Measurements from ENCODE around the gene TAF1. TPM values are rescaled to one million over a fixed set of nuclear protein-coding genes. Genes with fewer than 3 reads are reported as not detected.
"Not testable (repeated sequence)": the region's sequence is repeated elsewhere in the genome, so short reads cannot be mapped to it uniquely, and the experiment has no call there.

The TAF1 gene, protein sequence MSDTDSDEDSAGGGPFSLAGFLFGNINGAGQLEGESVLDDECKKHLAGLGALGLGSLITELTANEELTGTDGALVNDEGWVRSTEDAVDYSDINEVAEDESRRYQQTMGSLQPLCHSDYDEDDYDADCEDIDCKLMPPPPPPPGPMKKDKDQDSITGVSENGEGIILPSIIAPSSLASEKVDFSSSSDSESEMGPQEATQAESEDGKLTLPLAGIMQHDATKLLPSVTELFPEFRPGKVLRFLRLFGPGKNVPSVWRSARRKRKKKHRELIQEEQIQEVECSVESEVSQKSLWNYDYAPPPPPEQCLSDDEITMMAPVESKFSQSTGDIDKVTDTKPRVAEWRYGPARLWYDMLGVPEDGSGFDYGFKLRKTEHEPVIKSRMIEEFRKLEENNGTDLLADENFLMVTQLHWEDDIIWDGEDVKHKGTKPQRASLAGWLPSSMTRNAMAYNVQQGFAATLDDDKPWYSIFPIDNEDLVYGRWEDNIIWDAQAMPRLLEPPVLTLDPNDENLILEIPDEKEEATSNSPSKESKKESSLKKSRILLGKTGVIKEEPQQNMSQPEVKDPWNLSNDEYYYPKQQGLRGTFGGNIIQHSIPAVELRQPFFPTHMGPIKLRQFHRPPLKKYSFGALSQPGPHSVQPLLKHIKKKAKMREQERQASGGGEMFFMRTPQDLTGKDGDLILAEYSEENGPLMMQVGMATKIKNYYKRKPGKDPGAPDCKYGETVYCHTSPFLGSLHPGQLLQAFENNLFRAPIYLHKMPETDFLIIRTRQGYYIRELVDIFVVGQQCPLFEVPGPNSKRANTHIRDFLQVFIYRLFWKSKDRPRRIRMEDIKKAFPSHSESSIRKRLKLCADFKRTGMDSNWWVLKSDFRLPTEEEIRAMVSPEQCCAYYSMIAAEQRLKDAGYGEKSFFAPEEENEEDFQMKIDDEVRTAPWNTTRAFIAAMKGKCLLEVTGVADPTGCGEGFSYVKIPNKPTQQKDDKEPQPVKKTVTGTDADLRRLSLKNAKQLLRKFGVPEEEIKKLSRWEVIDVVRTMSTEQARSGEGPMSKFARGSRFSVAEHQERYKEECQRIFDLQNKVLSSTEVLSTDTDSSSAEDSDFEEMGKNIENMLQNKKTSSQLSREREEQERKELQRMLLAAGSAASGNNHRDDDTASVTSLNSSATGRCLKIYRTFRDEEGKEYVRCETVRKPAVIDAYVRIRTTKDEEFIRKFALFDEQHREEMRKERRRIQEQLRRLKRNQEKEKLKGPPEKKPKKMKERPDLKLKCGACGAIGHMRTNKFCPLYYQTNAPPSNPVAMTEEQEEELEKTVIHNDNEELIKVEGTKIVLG (N-terminal part only)
- total RNA-seq, result 10 to 100 TPM; 51.5 to 59.3 TPM

GRCh38 chrX:71365875-71366673, at the start of gene TAF1:
Gene TAF1 (plus strand): TSS chrX:71366357. CDS start chrX:71366375, 18 bp downstream.
- Mint-ChIP-seq H3K36me3 (ENCODE audit: insufficient read depth in 2 of 2) (peaks cover 16 to 17% of the 10 kb centered on the region in 2 donors), H3K4me1 (ENCODE audit: low read depth) (peaks cover 29% of the 10 kb centered on the region), H3K9me3 (no peaks in the 10 kb centered on the region), H3K27ac (peak within 1 kb of the TSS; percentile 97), H3K4me3 (peak within 1 kb of the TSS; percentile 97 to 99), H3K27me3 (ENCODE audit: low read depth) (no peaks in the 10 kb centered on the region)
- ATAC-seq (replicated peaks in 1 of 2) (peak; percentile 91 to 92), DNase-seq (peak; percentile 87 to 93)

GRCh38 chrX:71316959-71317358, 49.2 kb upstream of the TAF1 start:
- not testable (repeated sequence) for H3K4me3 Mint-ChIP-seq; H3K27me3 Mint-ChIP-seq (ENCODE audit: low read depth); DNase-seq; H3K36me3 Mint-ChIP-seq (ENCODE audit: insufficient read depth in 2 of 2); H3K4me1 Mint-ChIP-seq (ENCODE audit: low read depth); ATAC-seq (replicated peaks in 1 of 2); H3K27ac Mint-ChIP-seq; H3K9me3 Mint-ChIP-seq

- Mint-ChIP-seq H3K4me3 (no peak overlapping the region), H3K4me1 (ENCODE audit: low read depth) (no peaks in the 10 kb centered on the region), H3K27ac (no peak overlapping the region), H3K9me3 (no peaks in the 10 kb centered on the region), H3K27me3 (ENCODE audit: low read depth) (no peaks in the 10 kb centered on the region), H3K36me3 (ENCODE audit: insufficient read depth in 2 of 2) (peaks cover 0 to 7% of the 10 kb centered on the region in 2 donors)
- DNase-seq (no peak), ATAC-seq (replicated peaks in 1 of 2) (no peak)
These were observed 46.0 kb upstream of the TAF1 start for GRCh38 chrX:71320126-71320525.

GRCh38 chrX:71321731-71322130, 44.4 kb upstream of the TAF1 start:
- Mint-ChIP-seq H3K4me1 (ENCODE audit: low read depth) (no peaks in the 10 kb centered on the region), H3K9me3 (peaks cover 2% of the 10 kb centered on the region in 2 donors), H3K27ac (no peak overlapping the region), H3K36me3 (ENCODE audit: insufficient read depth in 2 of 2) (peaks cover 2 to 9% of the 10 kb centered on the region in 2 donors), H3K4me3 (no peak overlapping the region), H3K27me3 (ENCODE audit: low read depth) (no peaks in the 10 kb centered on the region)
- DNase-seq (no peak), ATAC-seq (replicated peaks in 1 of 2) (no peak)

DNA sequence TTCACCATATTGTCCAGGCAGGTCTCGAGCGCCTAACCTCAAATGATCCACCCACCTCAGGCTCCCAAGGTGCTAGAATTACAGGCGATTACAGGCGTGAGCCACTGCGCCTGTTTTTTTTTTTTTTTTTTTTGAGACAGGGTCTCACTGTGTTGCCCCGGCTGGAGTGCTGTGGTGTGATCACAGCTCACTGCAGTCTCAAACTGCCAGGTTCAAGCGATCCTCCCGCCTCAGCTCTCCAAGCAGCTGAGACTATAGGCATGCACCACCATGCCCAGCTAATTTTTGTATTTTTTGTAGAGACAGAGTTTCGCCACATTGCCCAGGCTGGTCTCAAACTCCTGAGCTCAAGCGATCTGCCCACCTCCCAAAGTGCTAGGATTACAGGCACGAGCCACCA, 41.7 kb upstream of the TAF1 start:
- not testable (repeated sequence) for ATAC-seq (replicated peaks in 1 of 2); H3K27me3 Mint-ChIP-seq (ENCODE audit: low read depth); H3K4me1 Mint-ChIP-seq (ENCODE audit: low read depth); DNase-seq; H3K9me3 Mint-ChIP-seq; H3K27ac Mint-ChIP-seq; H3K4me3 Mint-ChIP-seq
- peaks cover 3 to 17% of the 10 kb centered on the region in 2 donors for H3K36me3 Mint-ChIP-seq (ENCODE audit: insufficient read depth in 2 of 2)

DNA sequence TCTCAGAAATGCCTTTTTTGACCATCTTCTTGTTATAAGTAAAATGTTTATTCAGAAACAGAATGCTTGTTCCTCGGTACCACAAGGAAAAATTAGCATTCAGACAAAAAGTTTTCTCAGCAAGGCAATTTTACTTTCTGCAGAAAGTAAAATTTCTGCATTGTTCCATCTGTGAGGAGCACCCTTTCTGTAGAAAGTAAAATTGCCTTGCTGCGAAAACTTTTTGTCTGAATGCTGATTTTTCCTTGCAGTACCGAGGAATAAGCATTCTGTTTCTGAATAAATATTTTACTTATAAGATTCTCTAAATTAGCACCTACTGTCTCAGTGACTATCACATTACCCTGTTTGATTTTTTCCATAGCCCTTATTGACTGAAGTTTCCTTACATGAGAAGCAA, 39.8 kb upstream of the TAF1 start:
- Mint-ChIP-seq H3K27me3 (ENCODE audit: low read depth) (no peaks in the 10 kb centered on the region), H3K4me1 (ENCODE audit: low read depth) (no peaks in the 10 kb centered on the region), H3K4me3 (no peak overlapping the region), H3K9me3 (peaks cover 3 to 7% of the 10 kb centered on the region in 2 donors), H3K27ac (no peak overlapping the region), H3K36me3 (ENCODE audit: insufficient read depth in 2 of 2) (peaks cover 3 to 22% of the 10 kb centered on the region in 2 donors)
- ATAC-seq (replicated peaks in 1 of 2), result no peak
- no peak for DNase-seq

- not testable (repeated sequence) for H3K27me3 Mint-ChIP-seq (ENCODE audit: low read depth); H3K4me1 Mint-ChIP-seq (ENCODE audit: low read depth)
These were observed 16.9 kb upstream of the TAF1 start for GRCh38 chrX:71349151-71349665.

GRCh38 chrX:71349867-71350266, 16.3 kb upstream of the TAF1 start:
- not testable (repeated sequence) for H3K27ac Mint-ChIP-seq; H3K4me3 Mint-ChIP-seq; H3K9me3 Mint-ChIP-seq; DNase-seq; H3K4me1 Mint-ChIP-seq (ENCODE audit: low read depth); H3K36me3 Mint-ChIP-seq (ENCODE audit: insufficient read depth in 2 of 2); H3K27me3 Mint-ChIP-seq (ENCODE audit: low read depth)
- peak in 1 of 2 donors; percentile 32 for ATAC-seq (replicated peaks in 1 of 2)

More at GRCh38 chrX:71349151-71349665, 16.9 kb upstream of the TAF1 start:
- not testable (repeated sequence) for ATAC-seq (replicated peaks in 1 of 2); DNase-seq; H3K9me3 Mint-ChIP-seq; H3K36me3 Mint-ChIP-seq (ENCODE audit: insufficient read depth in 2 of 2); H3K4me3 Mint-ChIP-seq; H3K27ac Mint-ChIP-seq

DNA sequence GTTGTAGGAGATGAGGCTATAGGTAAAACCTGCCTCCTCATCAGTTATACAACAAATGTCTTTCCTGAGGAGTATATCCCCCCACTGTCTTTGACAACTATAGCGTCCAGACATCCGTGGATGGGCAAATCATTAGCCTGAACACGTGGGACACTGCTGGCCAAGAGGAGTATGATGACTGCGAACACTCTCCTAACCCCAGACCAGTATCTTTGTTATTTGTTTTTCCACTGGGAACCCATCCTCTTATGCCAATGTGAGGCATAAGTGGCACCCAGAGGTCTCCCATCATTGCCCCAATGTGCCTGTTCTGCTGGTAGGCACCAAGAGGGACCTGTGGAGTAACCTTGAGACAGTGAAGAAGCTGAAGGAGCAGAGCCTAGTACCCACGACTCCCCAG, 13.7 kb upstream of the TAF1 start:
- not testable (repeated sequence) for DNase-seq

GRCh38 chrX:71364221-71364620, 1.9 kb upstream of the TAF1 start:
- Mint-ChIP-seq H3K4me1 (ENCODE audit: low read depth) (peaks cover 22% of the 10 kb centered on the region), H3K4me3 (peak overlapping the region; percentile 97), H3K27ac (no peak overlapping the region), H3K27me3 (ENCODE audit: low read depth) (no peaks in the 10 kb centered on the region), H3K9me3 (no peaks in the 10 kb centered on the region), H3K36me3 (ENCODE audit: insufficient read depth in 2 of 2) (peaks cover 13% of the 10 kb centered on the region in 2 donors)
- DNase-seq, result no peak
- ATAC-seq (replicated peaks in 1 of 2), result no peak

More for the DNA sequence above, 13.7 kb upstream of the TAF1 start:
- not testable (repeated sequence) for H3K27me3 Mint-ChIP-seq (ENCODE audit: low read depth); H3K9me3 Mint-ChIP-seq; H3K36me3 Mint-ChIP-seq (ENCODE audit: insufficient read depth in 2 of 2); H3K27ac Mint-ChIP-seq; H3K4me3 Mint-ChIP-seq; ATAC-seq (replicated peaks in 1 of 2); H3K4me1 Mint-ChIP-seq (ENCODE audit: low read depth)

- Mint-ChIP-seq H3K4me3 (peak overlapping the region; percentile 97), H3K9me3 (no peaks in the 10 kb centered on the region)
These were observed 742 bp upstream of the TAF1 start for GRCh38 chrX:71365356-71365874.

More at GRCh38 chrX:71365356-71365874, 742 bp upstream of the TAF1 start:
- peaks cover 23% of the 10 kb centered on the region for H3K4me1 Mint-ChIP-seq (ENCODE audit: low read depth)
- H3K27me3 Mint-ChIP-seq (ENCODE audit: low read depth), result no peaks in the 10 kb centered on the region
- no peak for ATAC-seq (replicated peaks in 1 of 2)
- peak overlapping the region; percentile 97 for H3K27ac Mint-ChIP-seq
- no peak for DNase-seq
- H3K36me3 Mint-ChIP-seq (ENCODE audit: insufficient read depth in 2 of 2), result peaks cover 13 to 14% of the 10 kb centered on the region in 2 donors

Measured in activated T-cell treated with anti-CD3 and anti-CD28 coated beads, Interleukin-2, amount 50 U/mL, for 72 hours (primary cell).